ENCODE measurements around the gene MAD2L1. TPM values are rescaled to one million over a fixed set of nuclear protein-coding genes. Genes with fewer than 3 reads are reported as not detected.

Gene MAD2L1
- total and polyA plus RNA-seq, 2 donors (not counting 3 experiments of a cell fraction or from before 2014, with no cell fraction given): 15.6 to 41.4 TPM

DNA sequence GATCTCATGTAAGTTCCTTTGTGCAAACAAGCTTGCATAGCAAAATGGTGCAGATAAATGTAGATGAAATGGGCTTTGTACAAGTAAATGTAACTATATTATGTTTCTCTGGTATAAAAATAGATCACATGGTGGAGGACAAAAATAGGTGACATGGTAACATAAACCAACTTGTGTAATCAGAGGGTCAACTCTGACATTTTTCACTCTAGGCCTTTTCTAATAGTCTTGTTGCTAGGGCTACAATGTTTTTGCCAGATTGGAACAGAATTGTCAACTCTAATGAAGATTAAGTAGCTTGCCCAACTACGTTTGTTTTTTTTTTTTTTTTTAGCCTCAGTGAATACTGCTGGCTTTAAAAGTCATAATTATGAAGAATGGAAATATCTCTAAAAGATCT, 11.5 kb downstream of the MAD2L1 start:
- DNase-seq (ENCODE audit: low read depth, low spot score) (no peak), FAIRE-seq (no peak)
- TF ChIP-seq POLR2A (IDR thresholded peaks at IDR 0.05; ENCODE audit: low read depth, low read length) (no peak), MYC (IDR thresholded peaks at IDR 0.05; ENCODE audit: low read depth, low read length) (no peak), JUN (IDR thresholded peaks at IDR 0.05; ENCODE audit: borderline replicate concordance, insufficient read depth, insufficient read length, low read depth) (no peak), POLR2AphosphoS5 (IDR thresholded peaks at IDR 0.05; ENCODE audit: insufficient read depth, low read depth, low read length) (no peak), FOS (IDR thresholded peaks at IDR 0.05; ENCODE audit: borderline replicate concordance, insufficient read depth, low read length) (no peak), EZH2 (IDR thresholded peaks at IDR 0.05; ENCODE audit: borderline replicate concordance, low read depth, low read length, severe bottlenecking) (no peak), GATA2 (IDR thresholded peaks at IDR 0.05; ENCODE audit: insufficient read depth, insufficient read length, low read depth, low read length) (no peak)
- TF ChIP-seq, protein P1, sequence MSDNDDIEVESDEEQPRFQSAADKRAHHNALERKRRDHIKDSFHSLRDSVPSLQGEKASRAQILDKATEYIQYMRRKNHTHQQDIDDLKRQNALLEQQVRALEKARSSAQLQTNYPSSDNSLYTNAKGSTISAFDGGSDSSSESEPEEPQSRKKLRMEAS (IDR thresholded peaks at IDR 0.05; ENCODE audit: insufficient read depth, insufficient read length): no peak
- TF ChIP-seq, protein P2, sequence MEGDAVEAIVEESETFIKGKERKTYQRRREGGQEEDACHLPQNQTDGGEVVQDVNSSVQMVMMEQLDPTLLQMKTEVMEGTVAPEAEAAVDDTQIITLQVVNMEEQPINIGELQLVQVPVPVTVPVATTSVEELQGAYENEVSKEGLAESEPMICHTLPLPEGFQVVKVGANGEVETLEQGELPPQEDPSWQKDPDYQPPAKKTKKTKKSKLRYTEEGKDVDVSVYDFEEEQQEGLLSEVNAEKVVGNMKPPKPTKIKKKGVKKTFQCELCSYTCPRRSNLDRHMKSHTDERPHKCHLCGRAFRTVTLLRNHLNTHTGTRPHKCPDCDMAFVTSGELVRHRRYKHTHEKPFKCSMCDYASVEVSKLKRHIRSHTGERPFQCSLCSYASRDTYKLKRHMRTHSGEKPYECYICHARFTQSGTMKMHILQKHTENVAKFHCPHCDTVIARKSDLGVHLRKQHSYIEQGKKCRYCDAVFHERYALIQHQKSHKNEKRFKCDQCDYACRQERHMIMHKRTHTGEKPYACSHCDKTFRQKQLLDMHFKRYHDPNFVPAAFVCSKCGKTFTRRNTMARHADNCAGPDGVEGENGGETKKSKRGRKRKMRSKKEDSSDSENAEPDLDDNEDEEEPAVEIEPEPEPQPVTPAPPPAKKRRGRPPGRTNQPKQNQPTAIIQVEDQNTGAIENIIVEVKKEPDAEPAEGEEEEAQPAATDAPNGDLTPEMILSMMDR (IDR thresholded peaks at IDR 0.05; ENCODE audit: extremely low read depth in 1 of 2, insufficient read depth in 1 of 2, low read depth in 1 of 2, low read length in 2 of 2): no peak
- H3K9me1 ChIP-seq (replicated peaks; ENCODE audit: control insufficient read depth, extremely low read depth, insufficient read depth, low read length): no peaks in the 10 kb centered on the region
- no peaks in the 10 kb centered on the region for H3K9me3 ChIP-seq (replicated peaks; ENCODE audit: control insufficient read depth, insufficient read depth, low read length)
- no peaks in the 10 kb centered on the region for H3K79me2 ChIP-seq (ENCODE audit: control insufficient read depth, insufficient read depth, low read length)
- peaks cover 0 to 6% of the 10 kb centered on the region in 2 experiments for H3K36me3 ChIP-seq (ENCODE audit: control insufficient read depth in 2 of 2, extremely low read depth in 1 of 2, insufficient read depth in 2 of 2, low read length in 2 of 2)
- CTCF ChIA-PET: interaction anchor here (6.2 to 9.2 kb wide), 2 partner anchors 427 to 496 kb away, joined by 46 to 149 read pairs; partner anchors contain the start of gene PDE5A
- intact Hi-C loops (cut with micrococcal nuclease): loop anchor here (10.0 kb wide), 1 partner anchor 600 kb away; no protein-coding TSS in a partner anchor
- no peak overlapping the region for H3K4me3 ChIP-seq (replicated peaks in 1 of 3; ENCODE audit: insufficient read depth in 1 of 3, low read depth in 1 of 3, low read length in 3 of 3)
- POLR2A ChIA-PET: no interaction called here
- dilution Hi-C loops (cut with MboI; ENCODE audit: extremely low pct_ligation_motif_present, low sequenced_read_pairs): no loop called here
- no peaks in the 10 kb centered on the region for H3K27me3 ChIP-seq (ENCODE audit: control insufficient read depth in 2 of 2, insufficient read depth in 2 of 2, low read length in 2 of 2)
- H2AFZ ChIP-seq (ENCODE audit: low read depth, low read length): no peak overlapping the region
- no peaks in the 10 kb centered on the region for H4K20me1 ChIP-seq (replicated peaks; ENCODE audit: control insufficient read depth, extremely low read depth, insufficient read depth, low read length)
- no peak overlapping the region for H3K27ac ChIP-seq (ENCODE audit: insufficient read depth, low read depth, low read length)
- H3K4me1 ChIP-seq (ENCODE audit: control insufficient read depth, extremely low read depth, insufficient read depth, low read length): no peaks in the 10 kb centered on the region
- H3K9ac ChIP-seq (replicated peaks; ENCODE audit: extremely low read depth, insufficient read depth, low read length): no peak overlapping the region
- H3K4me2 ChIP-seq (ENCODE audit: insufficient read depth, low read length): no peak overlapping the region
- no TSS peak for BruUV-seq (replicated peaks)
